Measurements from ENCODE around the gene METTL4. TPM values are rescaled to one million over a fixed set of nuclear protein-coding genes. Genes with fewer than 3 reads are reported as not detected.
"Not testable (repeated sequence)": the region's sequence is repeated elsewhere in the genome, so short reads cannot be mapped to it uniquely, and the experiment has no call there.

The METTL4 gene
- total RNA-seq, 1 donor from 2014 or later, result 9.8 TPM

GRCh38 chr18:2534906-2535305 lies 36.4 kb downstream of the METTL4 start:
- Mint-ChIP-seq H3K4me1 (ENCODE audit: unreplicated experiment) (peaks cover under 1% of the 10 kb centered on the region), H3K36me3 (peaks cover 19% of the 10 kb centered on the region), H3K4me3 (no peak overlapping the region), H3K27me3 (no peaks in the 10 kb centered on the region), H3K9me3 (peaks cover 5% of the 10 kb centered on the region), H3K27ac (no peak overlapping the region)
- no peak for DNase-seq (ENCODE audit: extremely low spot score, unreplicated experiment)
- TF ChIP-seq CTCF (conservative IDR thresholded peaks at IDR 0.05), result no peak

- TF ChIP-seq CTCF (conservative IDR thresholded peaks at IDR 0.05), result no peak
- H3K27me3 Mint-ChIP-seq, result no peaks in the 10 kb centered on the region
- H3K36me3 Mint-ChIP-seq, result peaks cover 19% of the 10 kb centered on the region
- no peak overlapping the region for H3K27ac Mint-ChIP-seq
- no peak for DNase-seq (ENCODE audit: extremely low spot score, unreplicated experiment)
- peaks cover 5% of the 10 kb centered on the region for H3K9me3 Mint-ChIP-seq
- no peaks in the 10 kb centered on the region for H3K4me1 Mint-ChIP-seq (ENCODE audit: unreplicated experiment)
- no peak overlapping the region for H3K4me3 Mint-ChIP-seq
Observed at GRCh38 chr18:2532797-2533196, 38.5 kb downstream of the METTL4 start.

- no peak overlapping the region for H3K4me3 Mint-ChIP-seq
- no peaks in the 10 kb centered on the region for H3K27me3 Mint-ChIP-seq
- peaks cover 5% of the 10 kb centered on the region for H3K9me3 Mint-ChIP-seq
- H3K4me1 Mint-ChIP-seq (ENCODE audit: unreplicated experiment), result no peaks in the 10 kb centered on the region
- peaks cover 19% of the 10 kb centered on the region for H3K36me3 Mint-ChIP-seq
- DNase-seq (ENCODE audit: extremely low spot score, unreplicated experiment), result no peak
- no peak overlapping the region for H3K27ac Mint-ChIP-seq
- no peak for TF ChIP-seq CTCF (conservative IDR thresholded peaks at IDR 0.05)
Observed at GRCh38 chr18:2531751-2532150, 39.6 kb downstream of the METTL4 start.

GRCh38 chr18:2529154-2529553 lies 42.2 kb downstream of the METTL4 start:
- peaks cover 5% of the 10 kb centered on the region for H3K4me1 Mint-ChIP-seq (ENCODE audit: unreplicated experiment)
- no peak for DNase-seq (ENCODE audit: extremely low spot score, unreplicated experiment)
- H3K36me3 Mint-ChIP-seq, result peaks cover 5% of the 10 kb centered on the region
- no peaks in the 10 kb centered on the region for H3K27me3 Mint-ChIP-seq
- peaks cover 5% of the 10 kb centered on the region for H3K9me3 Mint-ChIP-seq
- no peak overlapping the region for H3K4me3 Mint-ChIP-seq
- H3K27ac Mint-ChIP-seq, result no peak overlapping the region
- no peak for TF ChIP-seq CTCF (conservative IDR thresholded peaks at IDR 0.05)

- no peak for TF ChIP-seq CTCF (conservative IDR thresholded peaks at IDR 0.05)
- Mint-ChIP-seq H3K27me3 (peaks cover 4% of the 10 kb centered on the region), H3K4me3 (no peak overlapping the region), H3K4me1 (ENCODE audit: unreplicated experiment) (peaks cover 5% of the 10 kb centered on the region), H3K36me3 (no peaks in the 10 kb centered on the region), H3K27ac (no peak overlapping the region), H3K9me3 (no peaks in the 10 kb centered on the region)
- DNase-seq (ENCODE audit: extremely low spot score, unreplicated experiment), result no peak
Observed at GRCh38 chr18:2526329-2526728, 45.0 kb downstream of the METTL4 start.

- H3K4me3 Mint-ChIP-seq; H3K36me3 Mint-ChIP-seq; H3K27ac Mint-ChIP-seq; DNase-seq (ENCODE audit: extremely low spot score, unreplicated experiment); H3K4me1 Mint-ChIP-seq (ENCODE audit: unreplicated experiment); H3K9me3 Mint-ChIP-seq; H3K27me3 Mint-ChIP-seq: not testable (repeated sequence)
Observed at GRCh38 chr18:2524794-2525198, 46.5 kb downstream of the METTL4 start.

All from type B pancreatic cell (in vitro differentiated cells).